ENCODE results near the gene TMED5.
"Not testable (repeated sequence)": the region's sequence is repeated elsewhere in the genome, so short reads cannot be mapped to it uniquely, and the experiment has no call there.

TMED5 gene

GRCh38 chr1:93194231-93194990 lies 14.2 kb upstream of the TMED5 start:
- no peak for TF ChIP-seq CTCF (IDR thresholded peaks at IDR 0.05; ENCODE audit: low read depth, low read length, missing control alignments)
- no peak for DNase-seq (ENCODE audit: low read depth)

GRCh38 chr1:93190432-93190831 lies 10.2 kb upstream of the TMED5 start:
- TF ChIP-seq CTCF (IDR thresholded peaks at IDR 0.05; ENCODE audit: low read depth, low read length, missing control alignments), result no peak
- no peak for DNase-seq (ENCODE audit: low read depth)
- H3K4me3 ChIP-seq (ENCODE audit: low read depth, low read length), result no peak overlapping the region

More at GRCh38 chr1:93194231-93194990, 14.2 kb upstream of the TMED5 start:
- H3K4me3 ChIP-seq (ENCODE audit: low read depth, low read length), result no peak overlapping the region

- no peak for DNase-seq (ENCODE audit: low read depth)
These were observed 6.5 kb upstream of the TMED5 start for GRCh38 chr1:93186667-93187066.

GRCh38 chr1:93180723-93181613 lies 755 bp upstream of the TMED5 start, which contains the start of gene CCDC18:
TSS of gene CCDC18 (plus strand) at chr1:93180724. CDS start at chr1:93183362, 2,638 bp downstream.
- DNase-seq (ENCODE audit: low read depth), result peak; percentile 57
- H3K4me3 ChIP-seq (ENCODE audit: low read depth, low read length), result peak within 1 kb of the TSS; percentile 97
- no peak for TF ChIP-seq CTCF (IDR thresholded peaks at IDR 0.05; ENCODE audit: low read depth, low read length, missing control alignments)

More at GRCh38 chr1:93186667-93187066, 6.5 kb upstream of the TMED5 start:
- TF ChIP-seq CTCF (IDR thresholded peaks at IDR 0.05; ENCODE audit: low read depth, low read length, missing control alignments), result no peak
- H3K4me3 ChIP-seq (ENCODE audit: low read depth, low read length), result no peak overlapping the region

- no peak for TF ChIP-seq CTCF (IDR thresholded peaks at IDR 0.05; ENCODE audit: low read depth, low read length, missing control alignments)
- no peak for DNase-seq (ENCODE audit: low read depth)
- H3K4me3 ChIP-seq (ENCODE audit: low read depth, low read length), result peak overlapping the region; percentile 97
These were observed 1.8 kb downstream of the TMED5 start for GRCh38 chr1:93178418-93178817.

GRCh38 chr1:93177991-93178390 lies 2.2 kb downstream of the TMED5 start:
- no peak for DNase-seq (ENCODE audit: low read depth)
- TF ChIP-seq CTCF (IDR thresholded peaks at IDR 0.05; ENCODE audit: low read depth, low read length, missing control alignments), result no peak
- H3K4me3 ChIP-seq (ENCODE audit: low read depth, low read length), result peak overlapping the region; percentile 97

- DNase-seq (ENCODE audit: low read depth); H3K4me3 ChIP-seq (ENCODE audit: low read depth, low read length): not testable (repeated sequence)
These were observed 5.6 kb downstream of the TMED5 start for GRCh38 chr1:93174638-93175037.
